GM23248 (cell line): Measurements from ENCODE around the gene CHST12. TPM values are rescaled to one million over a fixed set of nuclear protein-coding genes. Genes with fewer than 3 reads are reported as not detected.
A peak's percentile ranks its signal among the peaks of the same experiment; 100 is the strongest.

Source experiments
- DNase-seq: peaks from one replicate; pipeline ENCODE4 v3.0.0-alpha.2; 2015
- H2AFZ ChIP-seq: fragments of 200-600 bp; sonication (generic); 2 replicates; pipeline ENCODE4 v1.6.1; 2016; ENCODE audit warnings: antibody characterized with exemption
- H3F3A ChIP-seq: fragments of 200-600 bp; sonication (generic); 2 replicates; pipeline ENCODE4 v1.6.1; 2016; ENCODE audit warnings: mild to moderate bottlenecking, antibody characterized with exemption, mixed run types; ENCODE audit not compliant: insufficient read depth
- H3K27ac ChIP-seq: fragments of 200-600 bp; sonication (generic); 2 replicates; pipeline ENCODE4 v1.5.1; 2016; ENCODE audit warnings: mild to moderate bottlenecking
- H3K27me3 ChIP-seq: fragments of 200-600 bp; sonication (generic); replicated peaks from 2 replicates; pipeline ENCODE4 v1.6.1; 2016; ENCODE audit warnings: mild to moderate bottlenecking; ENCODE audit not compliant: insufficient read depth
- H3K36me3 ChIP-seq: fragments of 200-600 bp; sonication (generic); 2 replicates; pipeline ENCODE4 v1.6.1; 2016; ENCODE audit warnings: low read depth, mild to moderate bottlenecking
- H3K4me1 ChIP-seq: fragments of 200-600 bp; sonication (generic); 2 replicates; pipeline ENCODE4 v1.6.1; 2016; ENCODE audit warnings: mild to moderate bottlenecking; ENCODE audit not compliant: insufficient read depth
- H3K4me2 ChIP-seq: fragments of 200-600 bp; sonication (generic); one replicate; pipeline ENCODE4 v1.6.1; 2016; ENCODE audit warnings: mild to moderate bottlenecking; ENCODE audit not compliant: unreplicated experiment
- H3K4me3 ChIP-seq: fragments of 200-600 bp; sonication (generic); 2 replicates; pipeline ENCODE4 v1.5.1; 2016; ENCODE audit warnings: mild to moderate bottlenecking
- H3K79me2 ChIP-seq: fragments of 200-600 bp; sonication (generic); 2 replicates; pipeline ENCODE4 v1.6.1; 2016; ENCODE audit warnings: mild to moderate bottlenecking; ENCODE audit not compliant: insufficient read depth
- H3K9ac ChIP-seq: fragments of 200-600 bp; sonication (generic); 2 replicates; pipeline ENCODE4 v1.6.1; 2016; ENCODE audit warnings: mild to moderate bottlenecking
- H3K9me2 ChIP-seq: fragments of 200-600 bp; sonication (generic); 2 replicates; pipeline ENCODE4 v1.6.1; 2016; ENCODE audit warnings: mixed run types, mild to moderate bottlenecking, moderate library complexity; ENCODE audit not compliant: insufficient read depth
- H3K9me3 ChIP-seq: fragments of 200-600 bp; sonication (generic); one replicate; pipeline ENCODE4 v1.6.1; 2017; ENCODE audit warnings: low read depth
- H4K20me1 ChIP-seq: fragments of 200-600 bp; sonication (generic); 2 replicates; pipeline ENCODE4 v1.6.0; 2016; ENCODE audit not compliant: insufficient read depth
- EZH2 ChIP-seq: fragments of 200-600 bp; sonication (generic); IDR thresholded peaks from 2 replicates; pipeline ENCODE4 v1.6.1; 2018; ENCODE audit warnings: antibody characterized with exemption, mild to moderate bottlenecking; ENCODE audit not compliant: insufficient read depth, poor library complexity, severe bottlenecking
- EZH2phosphoT487 ChIP-seq: fragments of 200-600 bp; sonication (generic); IDR thresholded peaks from 2 replicates; pipeline ENCODE4 v1.6.1; 2018; ENCODE audit warnings: antibody characterized with exemption, moderate library complexity, mild to moderate bottlenecking, low read depth; ENCODE audit not compliant: insufficient read depth
- WGBS, 2 experiments: methylation state at CpG; one replicate each; pipeline ENCODE4 v1.1.6; 2015 to 2017; ENCODE audit warnings: low lambda C conversion rate in 2 of 2, low coverage in 1 of 2; ENCODE audit errors: missing lambda C conversion rate in 2 of 2; 5-methylcytosine and 5-hydroxymethylcytosine counted together
- in situ Hi-C: fragments of 300-500 bp; cut with MboI; formaldehyde crosslinking; loops from 2 replicates; pipeline ENCODE4 v1.15.0; 2020
- polyA plus RNA-seq: library from polyadenylated mRNA; unstranded; fragments of >200 nt; fragmentation: Nextera tagmentation; extraction: Ambion mirVana; gene quantifications from 2 replicates; pipeline ENCODE4 v1.2.1, GENCODE V29; 2016
- total RNA-seq: library from RNA; depleted of rRNA; stranded (reverse); fragments of >200 nt; shearing (Covaris generic); gene quantifications from 2 replicates; pipeline ENCODE4 v1.2.3, GENCODE V29; 2014

The CHST12 gene
- total and polyA plus RNA-seq, 2 experiments from 2014 or later, result 10.6 to 33.7 TPM

DNA sequence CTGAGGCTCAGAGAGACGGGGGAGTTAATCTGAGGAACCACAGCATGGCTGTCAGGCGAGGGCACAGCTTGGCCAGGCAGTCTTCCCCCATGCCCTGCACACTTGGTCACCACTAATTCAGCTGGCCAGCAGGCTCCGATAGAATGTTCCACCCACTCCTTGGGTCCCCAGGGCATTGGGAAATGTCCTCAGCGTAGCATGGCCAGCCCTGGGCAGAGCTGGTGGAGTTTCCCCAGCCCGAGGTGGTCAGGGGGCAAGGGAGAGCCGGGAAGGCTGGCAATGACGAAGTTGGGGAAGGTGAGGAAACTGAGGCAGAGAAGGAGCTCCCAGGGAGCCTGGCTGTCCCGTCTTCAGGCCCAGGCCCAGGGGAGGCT lies 84.8 kb downstream of the CHST12 start:
- peak overlapping the region; percentile 18; the same call in 1 of the 2 replicates for H3K9ac ChIP-seq
- no peaks in the 10 kb centered on the region for H3K9me3 ChIP-seq
- H3K79me2 ChIP-seq, result no peaks in the 10 kb centered on the region
- peaks cover 18% of the 10 kb centered on the region for H3K4me1 ChIP-seq
- peak overlapping the region; percentile 44 for H2AFZ ChIP-seq
- no peaks in the 10 kb centered on the region for H4K20me1 ChIP-seq
- H3K4me3 ChIP-seq, result no peak overlapping the region
- peak; percentile 82 for DNase-seq
- TF ChIP-seq EZH2 (no peak), EZH2phosphoT487 (no peak)
- peak overlapping the region; percentile 19 for H3K4me2 ChIP-seq
- no peaks in the 10 kb centered on the region for H3K27me3 ChIP-seq
- no peaks in the 10 kb centered on the region for H3K9me2 ChIP-seq
- peaks cover 8% of the 10 kb centered on the region; the same call in 1 of the 2 replicates for H3F3A ChIP-seq
- 0 out of 2 replicates have a peak overlapping the region, but pooled peaks have one; percentile 19 for H3K27ac ChIP-seq
- in situ Hi-C loops, result no loop called here
- 24 to 25% methylated on average over 8 of the region's 8 CpGs for WGBS, 2 experiments
- no peaks in the 10 kb centered on the region for H3K36me3 ChIP-seq

DNA sequence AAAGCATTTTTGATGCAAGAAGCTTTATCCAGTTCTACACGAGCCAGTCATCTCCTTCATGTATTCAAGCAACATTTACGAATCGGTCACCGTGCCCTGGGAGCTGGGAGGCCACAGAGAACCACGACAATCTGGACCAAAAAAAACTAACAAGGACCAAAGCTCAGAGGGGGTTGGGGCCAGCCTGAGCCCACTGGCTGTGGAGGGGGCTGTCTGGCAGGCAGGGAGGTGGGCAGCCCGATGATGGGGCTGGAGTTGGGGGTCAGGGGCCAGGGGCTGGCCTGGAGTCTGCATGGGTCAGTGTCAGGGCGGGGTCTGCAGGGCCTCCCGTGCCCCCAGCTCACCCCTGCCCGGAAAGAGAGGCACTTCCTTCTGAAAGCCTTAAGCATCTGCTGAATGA lies 85.3 kb downstream of the CHST12 start:
- H3K27me3 ChIP-seq, result no peaks in the 10 kb centered on the region
- DNase-seq, result peak; percentile 38
- H4K20me1 ChIP-seq, result no peaks in the 10 kb centered on the region
- H3K4me1 ChIP-seq, result peaks cover 21% of the 10 kb centered on the region
- no peaks in the 10 kb centered on the region for H3K9me3 ChIP-seq
- no peaks in the 10 kb centered on the region for H3K79me2 ChIP-seq
- H3K9ac ChIP-seq, result no peak overlapping the region
- H3K4me2 ChIP-seq, result no peak overlapping the region
- H3K4me3 ChIP-seq, result no peak overlapping the region
- no peaks in the 10 kb centered on the region for H3K36me3 ChIP-seq
- no peaks in the 10 kb centered on the region for H3K9me2 ChIP-seq
- WGBS, 2 experiments, result 27 to 39% methylated on average over 8 to 9 of the region's 9 CpGs
- 0 out of 2 replicates have a peak overlapping the region, but pooled peaks have one; percentile 19 for H3K27ac ChIP-seq
- H3F3A ChIP-seq, result peaks cover 8% of the 10 kb centered on the region; the same call in 1 of the 2 replicates
- H2AFZ ChIP-seq, result peak overlapping the region; percentile 44; the same call in 1 of the 2 replicates
- TF ChIP-seq EZH2 (no peak), EZH2phosphoT487 (no peak)
- in situ Hi-C loops, result no loop called here

DNA sequence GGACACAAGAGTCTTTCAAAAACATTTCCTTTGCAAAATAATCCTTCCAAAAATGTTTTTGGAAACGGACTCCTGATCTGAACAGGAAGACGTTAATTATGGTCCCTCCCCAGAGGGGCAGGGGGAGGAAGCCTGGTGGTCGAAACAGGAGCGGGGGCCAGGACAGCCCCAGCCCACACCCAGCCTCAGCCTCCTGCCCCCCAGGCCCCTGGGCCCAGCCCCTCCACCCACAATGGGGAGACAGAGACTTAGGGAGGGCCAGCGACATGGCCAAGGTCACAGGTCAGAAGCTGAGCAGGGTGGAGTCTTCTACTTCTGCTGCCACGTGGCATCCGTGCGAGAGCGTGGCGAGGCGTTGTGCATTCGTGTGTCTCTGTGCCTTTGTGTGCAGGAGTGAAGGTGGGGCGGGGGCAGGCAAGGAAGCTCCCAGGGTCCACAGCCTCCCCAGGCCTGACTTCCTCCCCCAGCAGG lies 86.8 kb downstream of the CHST12 start:
- H4K20me1 ChIP-seq, result no peaks in the 10 kb centered on the region
- H3K4me2 ChIP-seq, result no peak overlapping the region
- no peak overlapping the region for H3K27ac ChIP-seq
- H3K9me2 ChIP-seq, result no peaks in the 10 kb centered on the region
- H3K9me3 ChIP-seq, result no peaks in the 10 kb centered on the region
- no peaks in the 10 kb centered on the region for H3K79me2 ChIP-seq
- in situ Hi-C loops, result no loop called here
- H3K4me3 ChIP-seq, result no peak overlapping the region
- no peak overlapping the region for H3K9ac ChIP-seq
- peaks cover 8% of the 10 kb centered on the region; the same call in 1 of the 2 replicates for H3F3A ChIP-seq
- WGBS, 2 experiments, result 73 to 86% methylated on average over 12 to 13 of the region's 13 CpGs
- no peak for DNase-seq
- H3K36me3 ChIP-seq, result no peaks in the 10 kb centered on the region
- H3K4me1 ChIP-seq, result peaks cover 21% of the 10 kb centered on the region
- H3K27me3 ChIP-seq, result no peaks in the 10 kb centered on the region
- no peak for TF ChIP-seq EZH2
- TF ChIP-seq EZH2phosphoT487, result no peak
- no peak overlapping the region for H2AFZ ChIP-seq

DNA sequence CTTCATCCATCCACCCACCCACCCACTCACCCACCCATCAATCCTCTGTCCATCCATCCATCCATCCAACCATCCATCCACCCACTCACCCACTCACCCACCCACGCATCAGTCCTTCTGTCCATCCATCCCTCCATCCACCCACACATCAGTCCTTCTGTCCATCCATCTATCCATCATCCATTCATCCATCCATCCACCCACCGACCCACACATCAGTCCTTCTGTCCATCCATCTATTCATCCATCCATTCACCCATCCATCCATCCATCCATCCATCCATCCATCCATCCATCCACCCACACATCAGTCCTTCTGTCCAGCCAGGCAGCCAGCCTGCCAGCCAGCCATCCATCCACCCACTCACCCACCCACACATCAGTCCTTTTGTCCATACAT lies 88.6 kb downstream of the CHST12 start:
- H3K9me2 ChIP-seq, result no peaks in the 10 kb centered on the region
- in situ Hi-C loops, result no loop called here

More for the DNA sequence above, 88.6 kb downstream of the CHST12 start:
- H3F3A ChIP-seq, result peaks cover 8% of the 10 kb centered on the region; the same call in 1 of the 2 replicates
- no peak overlapping the region for H3K27ac ChIP-seq
- DNase-seq, result no peak
- no peaks in the 10 kb centered on the region for H3K36me3 ChIP-seq
- H4K20me1 ChIP-seq, result no peaks in the 10 kb centered on the region
- no peak for TF ChIP-seq EZH2
- no peak for TF ChIP-seq EZH2phosphoT487
- peaks cover 21% of the 10 kb centered on the region for H3K4me1 ChIP-seq
- H3K9ac ChIP-seq, result no peak overlapping the region
- 100% methylated on average over 1 to 2 of the region's 2 CpGs for WGBS, 2 experiments
- H3K79me2 ChIP-seq, result no peaks in the 10 kb centered on the region
- no peak overlapping the region for H3K4me2 ChIP-seq
- H3K9me3 ChIP-seq, result no peaks in the 10 kb centered on the region
- H2AFZ ChIP-seq, result no peak overlapping the region
- no peak overlapping the region for H3K4me3 ChIP-seq
- H3K27me3 ChIP-seq, result no peaks in the 10 kb centered on the region
